Fibroblast of lung (primary cell): ENCODE results near the gene LIF. TPM values are rescaled to one million over a fixed set of nuclear protein-coding genes. Genes with fewer than 3 reads are reported as not detected.

Source experiments
- DNase-seq, 2 donors: peaks; one replicate each; pipeline versions ENCODE4 v3.0.0 to v3.0.0-alpha.2; 2010; ENCODE audit warnings: low read depth in 2 of 2
- H2AFZ ChIP-seq: 2 replicates; pipeline ENCODE4 v1.5.1; 2012; ENCODE audit warnings: low read length, control low read depth, inconsistent platforms
- H3K27ac ChIP-seq: 2 replicates; pipeline ENCODE4 v1.5.1; 2011; ENCODE audit warnings: low read length, control low read depth; ENCODE audit not compliant: insufficient read depth
- H3K27me3 ChIP-seq: 2 replicates; pipeline ENCODE4 v1.5.1; 2011; ENCODE audit warnings: mild to moderate bottlenecking, low read length; ENCODE audit not compliant: control insufficient read depth, insufficient read depth
- H3K36me3 ChIP-seq: 2 replicates; pipeline ENCODE4 v1.5.1; 2011; ENCODE audit warnings: low read length; ENCODE audit not compliant: control insufficient read depth, insufficient read depth
- H3K4me1 ChIP-seq: 2 replicates; pipeline ENCODE4 v1.5.1; 2011; ENCODE audit warnings: low read length; ENCODE audit not compliant: control insufficient read depth, insufficient read depth; ENCODE audit errors: extremely low read depth
- H3K4me2 ChIP-seq: 2 replicates; pipeline ENCODE4 v1.5.1; 2011; ENCODE audit warnings: low read length, control low read depth; ENCODE audit not compliant: insufficient read depth; ENCODE audit errors: extremely low read depth
- H3K4me3 ChIP-seq, 4 experiments: fragments of 200-600 bp in 1 of 4; sonication (generic) in 1 of 4; replicated peaks in 1 of 4; 2 replicates each; pipeline ENCODE4 v1.5.1; 2011 to 2016; ENCODE audit warnings: low read length in 4 of 4, low read depth in 3 of 4, mild to moderate bottlenecking in 3 of 4, control low read depth in 2 of 4, inconsistent platforms in 1 of 4, mixed read lengths in 1 of 4; ENCODE audit not compliant: insufficient read depth in 1 of 4; ENCODE audit errors: control extremely low read depth in 1 of 4
- H3K79me2 ChIP-seq: 2 replicates; pipeline ENCODE4 v1.5.1; 2012; ENCODE audit warnings: mild to moderate bottlenecking, low read length, inconsistent platforms; ENCODE audit not compliant: control insufficient read depth, insufficient read depth
- H3K9ac ChIP-seq: 2 replicates; pipeline ENCODE4 v1.5.1; 2011; ENCODE audit warnings: mild to moderate bottlenecking, low read length, control low read depth; ENCODE audit not compliant: insufficient read depth
- H3K9me3 ChIP-seq: 2 replicates; pipeline ENCODE4 v1.5.1; 2012; ENCODE audit warnings: low read depth, low read length; ENCODE audit not compliant: control insufficient read depth, insufficient read depth
- H4K20me1 ChIP-seq: 2 replicates; pipeline ENCODE4 v1.5.1; 2011; ENCODE audit warnings: low read length; ENCODE audit not compliant: control insufficient read depth, insufficient read depth; ENCODE audit errors: extremely low read depth
- EZH2 ChIP-seq: IDR thresholded peaks from 2 replicates; pipeline ENCODE4 v1.5.1; 2012; ENCODE audit warnings: low read length, control low read depth, mild to moderate bottlenecking; ENCODE audit errors: missing control alignments
- polyA plus RNA-seq, 2 donors: library from polyadenylated mRNA; depleted of rRNA in 1 of 2; stranded (reverse) in 1 of 2; unstranded in 1 of 2; fragments of >200 nt; gene quantifications; 2 replicates each; pipeline ENCODE4 v1.2.1, GENCODE V29; 2011 to 2012; ENCODE audit warnings: missing spikeins in 1 of 2
- total RNA-seq: library from RNA; depleted of rRNA; stranded (reverse); fragments of >200 nt; gene quantifications from 2 replicates; pipeline ENCODE4 v1.2.1, GENCODE V29; 2014
- TF ChIP-seq, protein P1 (sequence below), 2 donors: IDR thresholded peaks in 1 of 2; conservative IDR thresholded peaks in 1 of 2; 1 replicate in 1 of 2; 2 replicates in 1 of 2; pipeline ENCODE4 v1.5.1; 2011 to 2012; ENCODE audit warnings: low read length in 2 of 2, control low read depth in 1 of 2, inconsistent platforms in 1 of 2, low read depth in 1 of 2, mild to moderate bottlenecking in 1 of 2

Gene LIF
- total and polyA plus RNA-seq, 2 donors (not counting 1 experiment from before 2014, with no cell fraction given): 4.5 to 11.2 TPM

DNA sequence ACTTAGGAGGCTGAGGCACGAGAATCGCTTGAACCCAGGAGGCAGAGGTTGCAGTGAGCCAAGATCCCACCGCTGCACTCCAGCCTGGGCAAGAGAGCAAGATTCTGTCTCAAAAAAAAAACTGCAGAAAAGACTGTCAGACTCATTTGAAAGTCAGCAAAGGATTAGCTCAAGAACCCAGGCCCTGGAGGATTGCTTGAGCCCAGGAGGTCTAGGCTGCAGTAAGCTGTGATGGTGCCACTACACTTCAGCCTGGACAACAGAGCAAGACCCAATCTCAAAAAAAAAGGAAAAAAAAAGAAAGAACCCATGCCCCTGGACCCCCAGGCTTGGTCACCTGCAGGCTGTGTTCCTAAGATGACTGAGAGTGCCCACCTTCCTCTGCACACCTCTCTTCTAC is 16.2 kb downstream of the LIF start:
- Histone ChIP-seq H4K20me1 (no peaks in the 10 kb centered on the region), H3K27ac (no peak overlapping the region), H3K9me3 (no peaks in the 10 kb centered on the region), H3K79me2 (no peaks in the 10 kb centered on the region), H3K4me1 (peaks cover 5% of the 10 kb centered on the region), H3K27me3 (no peaks in the 10 kb centered on the region), H3K4me3 (no peak overlapping the region), H3K9ac (no peak overlapping the region), H3K4me2 (no peak overlapping the region), H2AFZ (no peak overlapping the region), H3K36me3 (no peaks in the 10 kb centered on the region)
- no peak for DNase-seq
- no peak for TF ChIP-seq EZH2
- TF ChIP-seq, protein P1, sequence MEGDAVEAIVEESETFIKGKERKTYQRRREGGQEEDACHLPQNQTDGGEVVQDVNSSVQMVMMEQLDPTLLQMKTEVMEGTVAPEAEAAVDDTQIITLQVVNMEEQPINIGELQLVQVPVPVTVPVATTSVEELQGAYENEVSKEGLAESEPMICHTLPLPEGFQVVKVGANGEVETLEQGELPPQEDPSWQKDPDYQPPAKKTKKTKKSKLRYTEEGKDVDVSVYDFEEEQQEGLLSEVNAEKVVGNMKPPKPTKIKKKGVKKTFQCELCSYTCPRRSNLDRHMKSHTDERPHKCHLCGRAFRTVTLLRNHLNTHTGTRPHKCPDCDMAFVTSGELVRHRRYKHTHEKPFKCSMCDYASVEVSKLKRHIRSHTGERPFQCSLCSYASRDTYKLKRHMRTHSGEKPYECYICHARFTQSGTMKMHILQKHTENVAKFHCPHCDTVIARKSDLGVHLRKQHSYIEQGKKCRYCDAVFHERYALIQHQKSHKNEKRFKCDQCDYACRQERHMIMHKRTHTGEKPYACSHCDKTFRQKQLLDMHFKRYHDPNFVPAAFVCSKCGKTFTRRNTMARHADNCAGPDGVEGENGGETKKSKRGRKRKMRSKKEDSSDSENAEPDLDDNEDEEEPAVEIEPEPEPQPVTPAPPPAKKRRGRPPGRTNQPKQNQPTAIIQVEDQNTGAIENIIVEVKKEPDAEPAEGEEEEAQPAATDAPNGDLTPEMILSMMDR (conservative IDR thresholded peaks at IDR 0.05 in 1 of 2, IDR thresholded peaks at IDR 0.05 in 1 of 2; ENCODE audit: low read depth in 1 of 2, low read length in 2 of 2): no peak

DNA sequence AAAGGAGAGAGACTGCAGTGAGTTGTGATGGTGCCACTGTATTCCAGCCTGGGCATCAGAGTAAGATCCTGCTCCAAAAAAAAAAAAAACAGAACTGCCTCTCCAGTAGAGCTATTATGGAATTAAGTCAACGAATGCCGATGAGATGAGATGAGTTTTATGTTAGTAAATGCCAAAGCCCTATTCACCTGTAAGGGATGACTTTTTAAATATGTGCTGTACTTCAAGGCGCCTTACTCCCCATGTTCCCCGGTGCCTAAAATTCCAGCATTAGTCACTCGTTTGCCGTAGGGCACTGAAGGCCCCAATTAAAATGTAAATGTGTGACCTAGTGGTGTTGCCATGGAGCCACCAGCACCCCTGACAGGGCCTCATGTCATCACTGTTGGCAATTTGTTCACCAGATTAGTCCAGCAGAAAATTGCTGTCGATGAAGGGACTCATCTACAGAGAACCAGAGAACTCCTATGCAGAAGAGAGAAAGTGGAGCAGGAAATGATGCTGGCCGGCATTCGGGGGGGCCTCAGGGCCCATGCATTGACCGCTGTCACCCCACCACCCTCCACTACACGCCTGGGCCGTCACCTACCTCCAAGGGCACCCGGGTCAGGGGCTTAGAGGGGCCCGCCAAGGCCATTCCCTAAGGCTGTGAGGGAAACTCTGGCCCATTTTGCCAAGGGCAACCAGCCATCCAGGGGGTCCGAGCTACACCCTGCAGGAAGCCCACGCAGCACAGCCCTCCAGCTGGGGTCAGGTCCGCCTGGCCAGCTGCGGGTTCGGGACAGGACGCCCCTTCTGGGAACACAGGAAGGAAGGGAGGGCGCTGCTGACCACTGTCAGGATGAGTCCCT is 17.8 kb downstream of the LIF start:
- peaks cover 2% of the 10 kb centered on the region for H3K4me1 ChIP-seq
- DNase-seq: peak in 1 of 2 donors; percentile 74

GRCh38 chr22:30227438-30228228 is 18.9 kb downstream of the LIF start:
- H3K4me2 ChIP-seq: no peak overlapping the region
- no peaks in the 10 kb centered on the region for H3K9me3 ChIP-seq
- no peaks in the 10 kb centered on the region for H3K36me3 ChIP-seq
- H3K4me3 ChIP-seq: no peak overlapping the region
- H3K4me1 ChIP-seq: peaks cover 2% of the 10 kb centered on the region
- no peaks in the 10 kb centered on the region for H4K20me1 ChIP-seq
- H3K27me3 ChIP-seq: no peaks in the 10 kb centered on the region
- no peak for TF ChIP-seq EZH2
- TF ChIP-seq, protein P1 (conservative IDR thresholded peaks at IDR 0.05 in 1 of 2, IDR thresholded peaks at IDR 0.05 in 1 of 2; ENCODE audit: low read depth in 1 of 2, low read length in 2 of 2): no peak
- DNase-seq: no peak
- H3K9ac ChIP-seq: no peak overlapping the region
- no peaks in the 10 kb centered on the region for H3K79me2 ChIP-seq
- H3K27ac ChIP-seq: no peak overlapping the region
- H2AFZ ChIP-seq: no peak overlapping the region

More for the DNA sequence above, 17.8 kb downstream of the LIF start:
- H3K9me3 ChIP-seq: no peaks in the 10 kb centered on the region
- no peaks in the 10 kb centered on the region for H3K79me2 ChIP-seq
- no peak overlapping the region for H3K4me2 ChIP-seq
- no peak for TF ChIP-seq EZH2
- TF ChIP-seq, protein P1 (conservative IDR thresholded peaks at IDR 0.05 in 1 of 2, IDR thresholded peaks at IDR 0.05 in 1 of 2; ENCODE audit: low read depth in 1 of 2, low read length in 2 of 2): no peak
- H3K4me3 ChIP-seq: no peak overlapping the region
- H3K27ac ChIP-seq: no peak overlapping the region
- H4K20me1 ChIP-seq: no peaks in the 10 kb centered on the region
- no peak overlapping the region for H2AFZ ChIP-seq
- no peaks in the 10 kb centered on the region for H3K27me3 ChIP-seq
- H3K36me3 ChIP-seq: no peaks in the 10 kb centered on the region
- no peak overlapping the region for H3K9ac ChIP-seq
